A549 treated with Mapracorat at 1 μM for 4 hours (cell line): ENCODE results near the gene PARD6B. TPM values are rescaled to one million over a fixed set of nuclear protein-coding genes. Genes with fewer than 3 reads are reported as not detected.

Experiments
- total RNA-seq: library from RNA; stranded (reverse); fragments of 200-300 nt; extraction: Qiagen RNA extraction; gene quantifications from 5 replicates; pipeline ENCODE4 v1.2.3, GENCODE V29; 2022

PARD6B gene, protein sequence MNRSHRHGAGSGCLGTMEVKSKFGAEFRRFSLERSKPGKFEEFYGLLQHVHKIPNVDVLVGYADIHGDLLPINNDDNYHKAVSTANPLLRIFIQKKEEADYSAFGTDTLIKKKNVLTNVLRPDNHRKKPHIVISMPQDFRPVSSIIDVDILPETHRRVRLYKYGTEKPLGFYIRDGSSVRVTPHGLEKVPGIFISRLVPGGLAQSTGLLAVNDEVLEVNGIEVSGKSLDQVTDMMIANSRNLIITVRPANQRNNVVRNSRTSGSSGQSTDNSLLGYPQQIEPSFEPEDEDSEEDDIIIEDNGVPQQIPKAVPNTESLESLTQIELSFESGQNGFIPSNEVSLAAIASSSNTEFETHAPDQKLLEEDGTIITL
- total RNA-seq, result 2.9 to 4.7 TPM (median 3.5 TPM) in 5 replicates

GRCh38 chr20:50731055-50731929, at the start of gene PARD6B:
TSS of gene PARD6B (plus strand) at chr20:50731580. CDS start at chr20:50731787, 207 bp downstream.

GRCh38 chr20:50690650-50691572, 40.5 kb upstream of the PARD6B start, which contains the start of gene RIPOR3:
TSS of gene RIPOR3 (minus strand) at chr20:50691542. CDS start at chr20:50691128, 414 bp downstream.

DNA sequence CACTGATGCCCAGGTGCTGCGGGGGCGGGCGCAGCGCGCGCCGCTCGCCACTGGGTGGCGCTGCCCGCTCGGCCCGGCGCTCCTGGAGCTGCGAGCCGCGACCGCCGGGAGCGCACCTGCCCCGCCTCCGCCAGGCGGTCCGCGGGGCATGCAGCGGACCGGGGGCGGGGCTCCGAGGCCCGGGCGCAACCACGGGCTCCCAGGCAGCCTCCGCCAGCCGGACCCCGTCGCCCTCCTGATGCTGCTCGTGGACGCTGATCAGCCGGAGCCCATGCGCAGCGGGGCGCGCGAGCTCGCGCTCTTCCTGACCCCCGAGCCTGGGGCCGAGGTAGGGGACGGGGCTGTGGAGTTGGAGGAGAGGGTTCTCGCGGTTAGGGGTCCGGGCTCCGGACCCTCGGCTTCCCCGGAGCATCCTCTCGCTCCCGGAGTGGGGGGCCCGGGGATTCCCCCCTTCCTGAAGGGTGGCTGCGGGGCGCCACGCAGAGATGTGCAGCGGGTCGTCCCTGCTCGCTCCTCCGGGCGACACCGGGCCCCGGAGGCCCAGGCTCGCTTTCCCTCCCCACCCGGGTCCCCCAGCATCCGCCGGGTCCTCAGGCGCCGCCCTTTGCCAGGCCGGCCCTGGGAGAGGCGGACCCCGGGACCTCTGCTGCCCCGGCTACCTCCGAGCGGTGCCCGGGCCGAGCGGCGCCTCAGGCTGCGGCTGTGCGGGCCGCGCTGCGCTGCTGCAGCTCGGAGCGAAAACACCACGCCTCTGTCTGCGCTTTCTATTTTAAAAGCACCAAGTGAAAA, 63.7 kb downstream of the PARD6B start, which contains the start of gene BCAS4:
Gene BCAS4, plus strand, starts transcription at position 216 of the 789 bp plus-strand sequence. Its CDS starts 23 bp downstream, at position 239.

Other genes starting within 250 kb of the PARD6B start
- 49.4 to 57.0 TPM (median 54.3 TPM) in 5 replicates for gene PTPN1, start 221.2 kb upstream of the PARD6B start, total RNA-seq
- gene RIPOR3, start 40.0 kb upstream of the PARD6B start, total RNA-seq, result 0.06 TPM in 1 of 5 replicates, not detected in the others
- 26.5 to 34.5 TPM (median 30.7 TPM) in 5 replicates for gene BCAS4, start 63.5 kb downstream of the PARD6B start, total RNA-seq
- 39.0 to 49.3 TPM (median 41.4 TPM) in 5 replicates for gene ADNP, start 199.9 kb downstream of the PARD6B start, total RNA-seq
- gene DPM1, start 227.0 kb downstream of the PARD6B start, total RNA-seq, result 69.7 to 94.8 TPM (median 72.2 TPM) in 5 replicates
- 5.7 to 6.4 TPM (median 6.2 TPM) in 5 replicates for gene MOCS3, start 227.2 kb downstream of the PARD6B start, total RNA-seq